IgD-negative memory B cell (primary cell): Measurements from ENCODE around the gene SLC9A2. TPM values are rescaled to one million over a fixed set of nuclear protein-coding genes. Genes with fewer than 3 reads are reported as not detected.

ENCODE experiments used
- H3K27ac Mint-ChIP-seq, 3 donors: one replicate each; pipeline ENCODE4 v1.8.0; 2020 to 2022; ENCODE audit warnings: mild to moderate bottlenecking in 3 of 3, mixed read lengths in 3 of 3, moderate library complexity in 1 of 3
- H3K27me3 Mint-ChIP-seq: one replicate; pipeline ENCODE4 v1.8.0; 2021; ENCODE audit warnings: mixed read lengths
- H3K36me3 Mint-ChIP-seq: one replicate; pipeline ENCODE4 v1.8.0; 2020; ENCODE audit warnings: mild to moderate bottlenecking, mixed read lengths
- H3K4me1 Mint-ChIP-seq, 3 donors: one replicate each; pipeline ENCODE4 v1.8.0; 2020 to 2022; ENCODE audit warnings: mixed read lengths in 3 of 3, mild to moderate bottlenecking in 1 of 3
- H3K4me3 Mint-ChIP-seq, 4 donors: one replicate each; pipeline ENCODE4 v1.8.0; 2020 to 2022; ENCODE audit warnings: mild to moderate bottlenecking in 4 of 4, mixed read lengths in 4 of 4, moderate library complexity in 3 of 4
- H3K9me3 Mint-ChIP-seq, 3 donors: one replicate each; pipeline ENCODE4 v1.8.0; 2020 to 2021; ENCODE audit warnings: mixed read lengths in 3 of 3, mild to moderate bottlenecking in 1 of 3
- polyA plus RNA-seq: library from polyadenylated mRNA; unstranded; fragments of 300-500 nt; fragmentation: Illumina TruSeq; gene quantifications from one replicate; pipeline ENCODE4 v1.2.3, GENCODE V29; 2021

The SLC9A2 gene
- polyA plus RNA-seq, 1 donor from 2014 or later = not detected

- no peak overlapping the region for H3K27ac Mint-ChIP-seq
- H3K9me3 Mint-ChIP-seq = peaks cover 0 to 2% (median 0%) of the 10 kb centered on the region in 3 donors
- H3K36me3 Mint-ChIP-seq = no peaks in the 10 kb centered on the region
- H3K4me3 Mint-ChIP-seq = no peak overlapping the region
- peaks cover 10% of the 10 kb centered on the region for H3K27me3 Mint-ChIP-seq
- peaks cover 0 to 2% (median 0%) of the 10 kb centered on the region in 3 donors for H3K4me1 Mint-ChIP-seq
These were observed 19.9 kb upstream of the SLC9A2 start for GRCh38 chr2:102599486-102599885.

GRCh38 chr2:102601730-102602129, 17.6 kb upstream of the SLC9A2 start:
- Mint-ChIP-seq H3K4me3 (no peak overlapping the region), H3K4me1 (peaks cover 0 to 2% (median 0%) of the 10 kb centered on the region in 3 donors), H3K27me3 (peaks cover 8% of the 10 kb centered on the region), H3K36me3 (no peaks in the 10 kb centered on the region), H3K27ac (no peak overlapping the region), H3K9me3 (peaks cover 0 to 2% (median 0%) of the 10 kb centered on the region in 3 donors)

GRCh38 chr2:102603904-102604303, 15.4 kb upstream of the SLC9A2 start:
- no peak overlapping the region for H3K4me3 Mint-ChIP-seq
- peaks cover 8% of the 10 kb centered on the region for H3K27me3 Mint-ChIP-seq
- peaks cover 0 to 2% (median 0%) of the 10 kb centered on the region in 3 donors for H3K4me1 Mint-ChIP-seq
- H3K9me3 Mint-ChIP-seq = peaks cover 0 to 2% (median 1%) of the 10 kb centered on the region in 3 donors
- no peaks in the 10 kb centered on the region for H3K36me3 Mint-ChIP-seq
- no peak overlapping the region for H3K27ac Mint-ChIP-seq

GRCh38 chr2:102604769-102605168, 14.6 kb upstream of the SLC9A2 start:
- peaks cover 8% of the 10 kb centered on the region for H3K27me3 Mint-ChIP-seq
- no peak overlapping the region for H3K4me3 Mint-ChIP-seq
- H3K36me3 Mint-ChIP-seq = no peaks in the 10 kb centered on the region
- peaks cover 0 to 2% (median 1%) of the 10 kb centered on the region in 3 donors for H3K9me3 Mint-ChIP-seq
- H3K27ac Mint-ChIP-seq = no peak overlapping the region
- no peaks in the 10 kb centered on the region for H3K4me1 Mint-ChIP-seq

- no peak overlapping the region for H3K4me3 Mint-ChIP-seq
- H3K27ac Mint-ChIP-seq = no peak overlapping the region
- H3K9me3 Mint-ChIP-seq = peaks cover 0 to 2% (median 1%) of the 10 kb centered on the region in 3 donors
- H3K36me3 Mint-ChIP-seq = no peaks in the 10 kb centered on the region
- no peaks in the 10 kb centered on the region for H3K4me1 Mint-ChIP-seq
- H3K27me3 Mint-ChIP-seq = peaks cover 3% of the 10 kb centered on the region
These were observed 13.0 kb upstream of the SLC9A2 start for GRCh38 chr2:102606353-102606752.

GRCh38 chr2:102615620-102616436, 3.5 kb upstream of the SLC9A2 start:
- no peak overlapping the region for H3K4me3 Mint-ChIP-seq
- peaks cover 6 to 9% (median 9%) of the 10 kb centered on the region in 3 donors for H3K4me1 Mint-ChIP-seq
- H3K36me3 Mint-ChIP-seq = no peaks in the 10 kb centered on the region
- no peak overlapping the region for H3K27ac Mint-ChIP-seq
- peaks cover 33% of the 10 kb centered on the region for H3K27me3 Mint-ChIP-seq
- no peaks in the 10 kb centered on the region for H3K9me3 Mint-ChIP-seq

- Mint-ChIP-seq H3K36me3 (no peaks in the 10 kb centered on the region), H3K27ac (peak overlapping the region in 1 of 3 donors; percentile 65), H3K4me3 (peak overlapping the region; percentile 12 to 66 (median 51)), H3K4me1 (peaks cover 6 to 13% (median 9%) of the 10 kb centered on the region in 3 donors), H3K9me3 (no peaks in the 10 kb centered on the region), H3K27me3 (peaks cover 46% of the 10 kb centered on the region)
These were observed 620 bp upstream of the SLC9A2 start for GRCh38 chr2:102618452-102619413.

- Mint-ChIP-seq H3K27me3 (peaks cover 43% of the 10 kb centered on the region), H3K27ac (no peak overlapping the region), H3K36me3 (no peaks in the 10 kb centered on the region), H3K4me3 (peak overlapping the region in 3 of 4 donors; percentile 5 to 41 (median 24)), H3K9me3 (no peaks in the 10 kb centered on the region), H3K4me1 (peaks cover 6 to 13% (median 9%) of the 10 kb centered on the region in 3 donors)
These were observed 979 bp downstream of the SLC9A2 start for GRCh38 chr2:102620332-102620731.

GRCh38 chr2:102621630-102622029, 2.3 kb downstream of the SLC9A2 start:
- peaks cover 42% of the 10 kb centered on the region for H3K27me3 Mint-ChIP-seq
- H3K9me3 Mint-ChIP-seq = peaks cover 0 to 2% (median 0%) of the 10 kb centered on the region in 3 donors
- H3K27ac Mint-ChIP-seq = no peak overlapping the region
- H3K4me1 Mint-ChIP-seq = peaks cover 6 to 13% (median 9%) of the 10 kb centered on the region in 3 donors
- H3K4me3 Mint-ChIP-seq = peak overlapping the region in 1 of 4 donors; percentile 48
- no peaks in the 10 kb centered on the region for H3K36me3 Mint-ChIP-seq

- H3K9me3 Mint-ChIP-seq = peaks cover 0 to 2% (median 0%) of the 10 kb centered on the region in 3 donors
- peaks cover 35% of the 10 kb centered on the region for H3K27me3 Mint-ChIP-seq
- H3K4me3 Mint-ChIP-seq = no peak overlapping the region
- no peaks in the 10 kb centered on the region for H3K36me3 Mint-ChIP-seq
- H3K4me1 Mint-ChIP-seq = peaks cover 6 to 13% (median 9%) of the 10 kb centered on the region in 3 donors
- H3K27ac Mint-ChIP-seq = no peak overlapping the region
These were observed 3.3 kb downstream of the SLC9A2 start for GRCh38 chr2:102622646-102623045.

GRCh38 chr2:102630458-102630857, 11.1 kb downstream of the SLC9A2 start:
- Mint-ChIP-seq H3K27me3 (no peaks in the 10 kb centered on the region), H3K9me3 (peaks cover 0 to 2% (median 0%) of the 10 kb centered on the region in 3 donors), H3K4me3 (no peak overlapping the region), H3K27ac (no peak overlapping the region), H3K36me3 (peaks cover 3% of the 10 kb centered on the region), H3K4me1 (no peaks in the 10 kb centered on the region)

- no peak overlapping the region for H3K27ac Mint-ChIP-seq
- no peaks in the 10 kb centered on the region for H3K4me1 Mint-ChIP-seq
- no peak overlapping the region for H3K4me3 Mint-ChIP-seq
- H3K36me3 Mint-ChIP-seq = peaks cover 3% of the 10 kb centered on the region
- no peaks in the 10 kb centered on the region for H3K27me3 Mint-ChIP-seq
- H3K9me3 Mint-ChIP-seq = no peaks in the 10 kb centered on the region
These were observed 13.2 kb downstream of the SLC9A2 start for GRCh38 chr2:102632380-102633175.

GRCh38 chr2:102634831-102635241, 15.5 kb downstream of the SLC9A2 start:
- Mint-ChIP-seq H3K36me3 (peaks cover 3% of the 10 kb centered on the region), H3K9me3 (no peaks in the 10 kb centered on the region), H3K4me3 (no peak overlapping the region), H3K4me1 (no peaks in the 10 kb centered on the region), H3K27me3 (no peaks in the 10 kb centered on the region), H3K27ac (no peak overlapping the region)

- Mint-ChIP-seq H3K4me1 (no peaks in the 10 kb centered on the region), H3K4me3 (no peak overlapping the region), H3K9me3 (no peaks in the 10 kb centered on the region), H3K27ac (no peak overlapping the region), H3K36me3 (peaks cover 3% of the 10 kb centered on the region), H3K27me3 (no peaks in the 10 kb centered on the region)
These were observed 16.0 kb downstream of the SLC9A2 start for GRCh38 chr2:102635317-102635716.
